ENCODE results near the gene MIGA1. TPM values are rescaled to one million over a fixed set of nuclear protein-coding genes. Genes with fewer than 3 reads are reported as not detected.

MIGA1 gene
- total and polyA plus RNA-seq, 2 of the 4 experiments (the other 2 are of a cell fraction): 5.7 to 16.3 TPM

DNA sequence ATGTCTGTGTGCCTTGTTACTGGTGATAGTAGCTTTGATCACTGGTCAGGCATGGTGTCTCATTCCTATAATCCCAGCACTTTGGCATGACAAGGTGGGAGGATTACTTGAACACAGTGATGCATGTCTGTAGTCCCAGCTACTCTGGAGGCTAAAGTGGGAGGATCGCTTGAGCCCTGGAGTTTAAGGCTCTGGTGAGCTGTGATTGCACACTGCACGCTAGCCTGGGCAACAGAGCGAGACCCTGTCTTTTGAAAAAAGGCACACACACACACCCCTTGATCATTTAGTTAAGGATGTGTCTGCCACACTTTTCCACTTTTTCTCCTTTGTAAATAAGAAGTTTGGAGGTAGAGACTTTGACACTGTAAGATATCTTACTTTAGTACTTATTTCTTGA, 15.1 kb downstream of the MIGA1 start:
- Histone ChIP-seq H3K27ac (ENCODE audit: insufficient read depth, low read length) (no peak overlapping the region), H2AK9ac (replicated peaks; ENCODE audit: low read depth, low read length, poor library complexity) (no peak overlapping the region), H2BK5ac (ENCODE audit: low read depth, low read length, poor library complexity, severe bottlenecking) (no peak overlapping the region), H4K8ac (ENCODE audit: low read depth in 2 of 2, low read length in 2 of 2) (no peak overlapping the region), H3K4ac (ENCODE audit: low read depth, low read length) (no peak overlapping the region), H3K4me3 (ENCODE audit: insufficient read depth, low read depth, low read length) (no peak overlapping the region), H2BK15ac (ENCODE audit: low read depth, low read length) (no peak overlapping the region), H3K9ac (ENCODE audit: low read depth, low read length) (no peak overlapping the region), H3K18ac (ENCODE audit: low read depth, low read length) (no peak overlapping the region), H3K9me3 (ENCODE audit: control insufficient read depth, insufficient read depth, low read length) (no peaks in the 10 kb centered on the region), H2BK20ac (ENCODE audit: low read depth, low read length) (no peak overlapping the region), H2AK5ac (ENCODE audit: low read depth, low read length) (no peak overlapping the region), H2BK120ac (ENCODE audit: low read depth, low read length) (no peak overlapping the region), H4K91ac (ENCODE audit: insufficient read depth, low read depth, low read length) (no peak overlapping the region), H2AFZ (replicated peaks; ENCODE audit: low read length, poor library complexity) (no peak overlapping the region), H4K20me1 (ENCODE audit: insufficient read depth, low read length) (no peaks in the 10 kb centered on the region), H3K4me2 (ENCODE audit: low read depth, low read length) (no peak overlapping the region), H3K56ac (ENCODE audit: extremely low read depth, insufficient read depth, low read length) (no peak overlapping the region), H3K27me3 (ENCODE audit: control insufficient read depth, insufficient read depth, low read length) (no peaks in the 10 kb centered on the region), H3K79me1 (ENCODE audit: low read depth in 1 of 2, low read length in 2 of 2) (peaks cover 22 to 31% of the 10 kb centered on the region in 2 experiments), H3K36me3 (ENCODE audit: control insufficient read depth, insufficient read depth, low read length) (peaks cover 6% of the 10 kb centered on the region; the same call in 1 of the 2 replicates), H3K14ac (replicated peaks; ENCODE audit: low read depth, low read length) (no peak overlapping the region), H3K9me1 (ENCODE audit: insufficient read depth, low read length) (peaks cover 2% of the 10 kb centered on the region; the same call in 1 of the 2 replicates), H3K23ac (ENCODE audit: low read depth, low read length) (no peak overlapping the region), H4K5ac (ENCODE audit: low read depth, low read length) (no peak overlapping the region), H3K4me1 (ENCODE audit: control insufficient read depth, insufficient read depth, low read length) (peaks cover 3% of the 10 kb centered on the region; the same call in 1 of the 2 replicates)
- no TSS peak for BruUV-seq (replicated peaks)
- intact Hi-C loops (cut with micrococcal nuclease) (no loop called here), in situ Hi-C loops (cut with MboI; ENCODE audit: low sequenced_read_pairs) (no loop called here), dilution Hi-C loops (cut with HindIII; ENCODE audit: low sequenced_read_pairs, unreplicated experiment) (no loop called here)
- TF ChIP-seq POLR2A (IDR thresholded peaks at IDR 0.05; ENCODE audit: low read depth, low read length): no peak
- no peak for TF ChIP-seq MAFK (IDR thresholded peaks at IDR 0.05; ENCODE audit: low read depth, low read length)
- TF ChIP-seq BHLHE40 (IDR thresholded peaks at IDR 0.05; ENCODE audit: low read depth, low read length): no peak
- TF ChIP-seq USF2 (IDR thresholded peaks at IDR 0.05; ENCODE audit: low read depth, low read length): no peak
- TF ChIP-seq FOS (IDR thresholded peaks at IDR 0.05; ENCODE audit: low read depth, low read length): no peak
- no peak for TF ChIP-seq ELK1 (IDR thresholded peaks at IDR 0.05; ENCODE audit: borderline replicate concordance, low read depth, low read length)
- TF ChIP-seq CHD1 (IDR thresholded peaks at IDR 0.05; ENCODE audit: low read depth, low read length): no peak
- TF ChIP-seq, protein P1, sequence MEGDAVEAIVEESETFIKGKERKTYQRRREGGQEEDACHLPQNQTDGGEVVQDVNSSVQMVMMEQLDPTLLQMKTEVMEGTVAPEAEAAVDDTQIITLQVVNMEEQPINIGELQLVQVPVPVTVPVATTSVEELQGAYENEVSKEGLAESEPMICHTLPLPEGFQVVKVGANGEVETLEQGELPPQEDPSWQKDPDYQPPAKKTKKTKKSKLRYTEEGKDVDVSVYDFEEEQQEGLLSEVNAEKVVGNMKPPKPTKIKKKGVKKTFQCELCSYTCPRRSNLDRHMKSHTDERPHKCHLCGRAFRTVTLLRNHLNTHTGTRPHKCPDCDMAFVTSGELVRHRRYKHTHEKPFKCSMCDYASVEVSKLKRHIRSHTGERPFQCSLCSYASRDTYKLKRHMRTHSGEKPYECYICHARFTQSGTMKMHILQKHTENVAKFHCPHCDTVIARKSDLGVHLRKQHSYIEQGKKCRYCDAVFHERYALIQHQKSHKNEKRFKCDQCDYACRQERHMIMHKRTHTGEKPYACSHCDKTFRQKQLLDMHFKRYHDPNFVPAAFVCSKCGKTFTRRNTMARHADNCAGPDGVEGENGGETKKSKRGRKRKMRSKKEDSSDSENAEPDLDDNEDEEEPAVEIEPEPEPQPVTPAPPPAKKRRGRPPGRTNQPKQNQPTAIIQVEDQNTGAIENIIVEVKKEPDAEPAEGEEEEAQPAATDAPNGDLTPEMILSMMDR (conservative IDR thresholded peaks at IDR 0.05; ENCODE audit: low read depth, low read length): no peak
- DNase-seq: no peak
- ATAC-seq (ENCODE audit: low read depth): no peak
- ChIA-PET POLR2A (ENCODE audit: unreplicated experiment) (no interaction called here), CTCF (no interaction called here)
- no CpG with 5 or more reads among the region's 3 CpGs for WGBS, 2 experiments (ENCODE audit: extremely low coverage in 2 of 2, insufficient read length in 1 of 2)

All from IMR-90 (cell line).